Measurements from ENCODE around the gene PCSK1N.

Gene PCSK1N

DNA sequence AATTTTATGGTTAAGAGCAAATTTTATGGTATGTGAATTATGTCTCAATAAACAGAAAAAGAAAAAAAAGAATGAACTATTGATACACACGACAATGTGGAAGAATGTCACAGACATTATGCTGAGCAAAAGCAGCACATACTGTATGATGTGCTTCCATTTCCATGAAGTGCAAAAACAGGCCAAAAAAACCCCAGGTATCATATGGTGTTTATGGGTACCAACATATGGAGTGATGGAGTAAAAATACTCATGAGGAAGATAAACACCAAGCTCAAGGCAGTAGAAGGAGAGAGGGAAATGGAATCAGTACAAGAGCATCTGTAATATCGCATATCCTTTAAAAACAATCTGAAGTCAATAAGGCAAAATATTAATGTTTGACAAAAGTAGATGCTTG is 53.2 kb downstream of the PCSK1N start:
- no peak overlapping the region for H3K14ac ChIP-seq (ENCODE audit: low read length)
- no peak overlapping the region for H3K23ac ChIP-seq (ENCODE audit: low read length)
- no CpG with 5 or more reads among the region's 2 CpGs for WGBS (ENCODE audit: extremely low coverage, insufficient coverage, insufficient read length)
- H3K18ac ChIP-seq (ENCODE audit: low read length): no peak overlapping the region
- no peak overlapping the region for H2BK12ac ChIP-seq (ENCODE audit: low read length)
- H3K9me3 ChIP-seq (ENCODE audit: insufficient read depth, low read depth, low read length): no peaks in the 10 kb centered on the region
- H3K4me2 ChIP-seq (ENCODE audit: low read length): no peak overlapping the region
- H3K4me3 ChIP-seq (ENCODE audit: low read depth, low read length): no peak overlapping the region
- H4K8ac ChIP-seq (ENCODE audit: low read depth, low read length): no peak overlapping the region
- DNase-seq: no peak
- no peak overlapping the region for H2BK5ac ChIP-seq (ENCODE audit: low read depth, low read length, poor library complexity)
- no peaks in the 10 kb centered on the region for H3K79me1 ChIP-seq (ENCODE audit: low read length)
- H3K79me2 ChIP-seq (ENCODE audit: control insufficient read depth, insufficient read depth, low read length, poor library complexity): no peaks in the 10 kb centered on the region
- no peak overlapping the region for H3K27ac ChIP-seq (ENCODE audit: low read depth, low read length)
- H3K4me1 ChIP-seq (ENCODE audit: control insufficient read depth in 1 of 2, insufficient read depth in 2 of 2, low read length in 2 of 2): no peaks in the 10 kb centered on the region
- no peak overlapping the region for H2BK120ac ChIP-seq (ENCODE audit: insufficient read depth, low read length, poor library complexity)
- H4K12ac ChIP-seq (ENCODE audit: low read depth, low read length): no peak overlapping the region
- H3K4ac ChIP-seq (ENCODE audit: low read depth, low read length): no peak overlapping the region
- no peak overlapping the region for H3K9ac ChIP-seq (ENCODE audit: low read length)
- no peaks in the 10 kb centered on the region for H3K36me3 ChIP-seq (ENCODE audit: control insufficient read depth in 1 of 2, insufficient read depth in 2 of 2, low read length in 2 of 2)
- H4K91ac ChIP-seq (ENCODE audit: low read depth, low read length): no peak overlapping the region
- H2AK5ac ChIP-seq (ENCODE audit: low read length): no peak overlapping the region
- no peaks in the 10 kb centered on the region for H3K27me3 ChIP-seq (ENCODE audit: insufficient read depth, low read length)
- no peak overlapping the region for H2AFZ ChIP-seq (ENCODE audit: insufficient read depth, low read length, poor library complexity)

DNA sequence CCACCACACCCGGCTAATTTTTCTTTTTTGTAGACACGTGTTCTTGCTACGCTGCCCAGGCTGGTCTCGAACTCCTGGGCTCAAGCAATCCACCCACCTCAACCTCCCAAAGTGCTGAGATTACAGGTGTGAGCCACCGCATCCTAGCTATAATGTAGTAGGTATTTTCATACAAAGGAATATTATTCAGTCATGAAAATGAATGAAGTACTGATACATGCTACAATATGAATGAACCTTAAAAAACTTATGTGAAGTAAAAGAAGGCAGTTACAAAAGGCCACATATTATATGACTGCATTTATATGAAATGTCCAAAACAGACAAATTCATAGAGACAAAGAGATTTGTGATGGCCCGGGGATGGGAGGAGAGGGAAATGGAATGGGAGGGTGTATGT is 53.7 kb downstream of the PCSK1N start:
- no peak overlapping the region for H2AFZ ChIP-seq (ENCODE audit: insufficient read depth, low read length, poor library complexity)
- DNase-seq: no peak
- H3K79me2 ChIP-seq (ENCODE audit: control insufficient read depth, insufficient read depth, low read length, poor library complexity): no peaks in the 10 kb centered on the region
- H3K14ac ChIP-seq (ENCODE audit: low read length): no peak overlapping the region
- H3K9ac ChIP-seq (ENCODE audit: low read length): no peak overlapping the region
- H3K4ac ChIP-seq (ENCODE audit: low read depth, low read length): no peak overlapping the region
- WGBS (ENCODE audit: extremely low coverage, insufficient coverage, insufficient read length): 100% methylated on average over 1 of the region's 6 CpGs
- H3K4me2 ChIP-seq (ENCODE audit: low read length): no peak overlapping the region
- H2AK5ac ChIP-seq (ENCODE audit: low read length): no peak overlapping the region
- H4K8ac ChIP-seq (ENCODE audit: low read depth, low read length): no peak overlapping the region
- no peak overlapping the region for H4K12ac ChIP-seq (ENCODE audit: low read depth, low read length)
- H3K4me3 ChIP-seq (ENCODE audit: low read depth, low read length): no peak overlapping the region
- H2BK120ac ChIP-seq (ENCODE audit: insufficient read depth, low read length, poor library complexity): no peak overlapping the region
- H4K91ac ChIP-seq (ENCODE audit: low read depth, low read length): no peak overlapping the region
- H3K79me1 ChIP-seq (ENCODE audit: low read length): no peaks in the 10 kb centered on the region
- no peaks in the 10 kb centered on the region for H3K9me3 ChIP-seq (ENCODE audit: insufficient read depth, low read depth, low read length)
- no peak overlapping the region for H3K23ac ChIP-seq (ENCODE audit: low read length)
- no peak overlapping the region for H2BK12ac ChIP-seq (ENCODE audit: low read length)
- H3K36me3 ChIP-seq (ENCODE audit: control insufficient read depth in 1 of 2, insufficient read depth in 2 of 2, low read length in 2 of 2): no peaks in the 10 kb centered on the region
- H2BK5ac ChIP-seq (ENCODE audit: low read depth, low read length, poor library complexity): no peak overlapping the region
- H3K27ac ChIP-seq (ENCODE audit: low read depth, low read length): no peak overlapping the region
- H3K27me3 ChIP-seq (ENCODE audit: insufficient read depth, low read length): no peaks in the 10 kb centered on the region
- H3K18ac ChIP-seq (ENCODE audit: low read length): no peak overlapping the region
- no peaks in the 10 kb centered on the region for H3K4me1 ChIP-seq (ENCODE audit: control insufficient read depth in 1 of 2, insufficient read depth in 2 of 2, low read length in 2 of 2)
